ENCODE measurements around the gene TXLNG.
A peak's percentile ranks its signal among the peaks of the same experiment; 100 is the strongest.

Gene TXLNG

GRCh38 chrX:16870862-16871815, 84.9 kb downstream of the TXLNG start:
- FAIRE-seq (peak; percentile 72), DNase-seq (ENCODE audit: insufficient read length, low spot score) (no peak)

GRCh38 chrX:16873106-16873505, 86.8 kb downstream of the TXLNG start:
- no peak for FAIRE-seq
- DNase-seq (ENCODE audit: insufficient read length, low spot score): no peak

GRCh38 chrX:16874458-16875095, 88.3 kb downstream of the TXLNG start:
- DNase-seq (ENCODE audit: insufficient read length, low spot score) (no peak), FAIRE-seq (no peak)

DNA sequence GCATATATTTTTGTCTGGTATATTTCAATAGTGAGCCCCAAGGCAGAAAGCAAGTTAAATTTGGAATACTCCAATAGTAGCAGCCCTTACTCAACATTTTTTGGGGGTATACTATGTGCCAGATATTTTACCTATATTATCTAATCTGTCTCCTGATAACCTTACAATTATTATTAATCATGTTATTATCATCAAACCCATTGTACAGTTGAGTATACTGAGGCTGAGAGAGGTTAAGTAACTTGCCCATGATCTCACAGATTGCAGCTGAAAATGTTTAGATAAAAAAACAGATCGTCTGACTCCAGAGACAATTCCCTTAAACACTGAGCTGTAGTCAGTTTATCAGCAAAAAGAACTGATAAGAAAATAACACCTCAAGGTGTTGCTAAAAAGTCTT, 90.4 kb downstream of the TXLNG start:
- FAIRE-seq (no peak), DNase-seq (ENCODE audit: insufficient read length, low spot score) (no peak)

GRCh38 chrX:16882169-16882568, 95.9 kb downstream of the TXLNG start:
- FAIRE-seq: peak; percentile 96
- no peak for DNase-seq (ENCODE audit: insufficient read length, low spot score)

GRCh38 chrX:16882702-16883486, 96.6 kb downstream of the TXLNG start:
- peak; percentile 86 for FAIRE-seq
- DNase-seq (ENCODE audit: insufficient read length, low spot score): no peak

DNA sequence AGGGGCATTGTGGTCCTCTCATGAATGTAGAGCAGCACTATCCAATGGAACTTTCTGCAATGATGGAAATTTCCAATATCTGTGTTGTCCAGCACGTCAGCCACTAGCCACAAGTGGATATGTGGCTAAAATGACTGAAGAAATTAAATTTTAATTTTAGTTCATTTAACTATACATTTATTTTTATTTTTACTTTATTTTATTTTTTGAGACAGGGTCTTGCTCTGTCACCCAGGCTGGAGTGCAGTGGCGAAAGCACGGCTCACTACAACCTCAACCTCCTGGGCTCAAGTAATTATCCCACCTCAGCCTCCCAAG, 97.2 kb downstream of the TXLNG start:
- DNase-seq (ENCODE audit: insufficient read length, low spot score): no peak
- FAIRE-seq: no peak

- FAIRE-seq (peak; percentile 47), DNase-seq (ENCODE audit: insufficient read length, low spot score) (no peak)
These were observed 99.4 kb downstream of the TXLNG start for GRCh38 chrX:16885628-16886027.

GRCh38 chrX:16892504-16893362, 106.5 kb downstream of the TXLNG start:
- DNase-seq (ENCODE audit: insufficient read length, low spot score): no peak
- peak; percentile 99 for FAIRE-seq
